ENCODE results near the gene ITGB2.

ITGB2 gene

DNA sequence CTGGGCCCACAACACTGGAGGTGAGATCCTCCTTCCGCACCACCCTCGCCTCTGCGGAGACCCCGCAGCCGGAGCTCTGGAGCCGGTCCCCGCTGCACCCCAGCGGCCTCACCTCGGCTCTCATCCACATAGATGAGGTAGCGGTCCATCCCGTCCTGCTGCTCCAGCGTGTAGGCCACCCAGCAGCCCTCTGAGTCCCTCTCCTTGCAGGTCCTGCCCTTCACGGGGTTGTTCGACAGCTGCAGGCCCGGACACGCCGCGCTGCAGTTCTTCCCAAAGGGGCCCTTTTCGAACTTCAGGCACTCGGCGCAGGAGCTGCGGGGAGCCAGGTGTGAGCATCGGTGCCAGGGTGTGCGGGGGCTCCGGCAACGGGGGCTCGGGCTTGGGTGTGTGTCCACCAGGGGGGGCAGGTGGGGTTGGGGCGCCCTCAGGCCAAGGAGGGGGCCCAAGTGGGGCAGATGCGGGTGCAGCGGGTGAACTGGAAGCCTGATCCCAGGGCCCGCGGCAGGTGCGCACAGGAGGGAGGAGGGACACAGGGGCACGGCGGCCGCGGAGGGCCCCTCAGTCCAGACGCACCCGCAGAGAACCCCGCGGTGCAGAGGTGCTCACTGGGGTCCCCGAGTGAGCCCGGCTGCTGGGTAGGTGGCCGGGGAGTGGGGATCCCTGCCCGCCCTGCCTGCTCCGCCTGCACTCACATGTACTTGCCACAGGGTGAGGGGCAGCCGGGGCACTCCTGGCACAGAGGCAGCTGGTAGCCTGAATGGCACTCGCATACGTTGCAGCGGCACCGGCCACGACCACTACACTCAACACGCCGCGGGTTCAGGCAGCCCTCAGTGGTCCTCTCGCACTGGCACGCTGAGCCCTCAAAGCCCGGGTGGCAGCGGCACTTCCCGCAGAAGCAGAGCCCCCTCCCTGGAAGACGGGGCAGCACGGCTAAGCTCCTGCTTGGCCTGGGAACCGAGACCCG, 31.8 kb downstream of the ITGB2 start:
- TF ChIP-seq, protein P1, sequence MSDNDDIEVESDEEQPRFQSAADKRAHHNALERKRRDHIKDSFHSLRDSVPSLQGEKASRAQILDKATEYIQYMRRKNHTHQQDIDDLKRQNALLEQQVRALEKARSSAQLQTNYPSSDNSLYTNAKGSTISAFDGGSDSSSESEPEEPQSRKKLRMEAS (IDR thresholded peaks at IDR 0.05): no peak
- TF ChIP-seq, protein P2, sequence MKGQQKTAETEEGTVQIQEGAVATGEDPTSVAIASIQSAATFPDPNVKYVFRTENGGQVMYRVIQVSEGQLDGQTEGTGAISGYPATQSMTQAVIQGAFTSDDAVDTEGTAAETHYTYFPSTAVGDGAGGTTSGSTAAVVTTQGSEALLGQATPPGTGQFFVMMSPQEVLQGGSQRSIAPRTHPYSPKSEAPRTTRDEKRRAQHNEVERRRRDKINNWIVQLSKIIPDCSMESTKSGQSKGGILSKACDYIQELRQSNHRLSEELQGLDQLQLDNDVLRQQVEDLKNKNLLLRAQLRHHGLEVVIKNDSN (IDR thresholded peaks at IDR 0.05): no peak
- TF ChIP-seq EP300 (IDR thresholded peaks at IDR 0.05; ENCODE audit: borderline replicate concordance): no peak
- no peak for TF ChIP-seq RAD21 (IDR thresholded peaks at IDR 0.05; ENCODE audit: low read depth)
- no peak for TF ChIP-seq YY1 (IDR thresholded peaks at IDR 0.05; ENCODE audit: low read depth)
- no peak for TF ChIP-seq NFIC (IDR thresholded peaks at IDR 0.05)

DNA sequence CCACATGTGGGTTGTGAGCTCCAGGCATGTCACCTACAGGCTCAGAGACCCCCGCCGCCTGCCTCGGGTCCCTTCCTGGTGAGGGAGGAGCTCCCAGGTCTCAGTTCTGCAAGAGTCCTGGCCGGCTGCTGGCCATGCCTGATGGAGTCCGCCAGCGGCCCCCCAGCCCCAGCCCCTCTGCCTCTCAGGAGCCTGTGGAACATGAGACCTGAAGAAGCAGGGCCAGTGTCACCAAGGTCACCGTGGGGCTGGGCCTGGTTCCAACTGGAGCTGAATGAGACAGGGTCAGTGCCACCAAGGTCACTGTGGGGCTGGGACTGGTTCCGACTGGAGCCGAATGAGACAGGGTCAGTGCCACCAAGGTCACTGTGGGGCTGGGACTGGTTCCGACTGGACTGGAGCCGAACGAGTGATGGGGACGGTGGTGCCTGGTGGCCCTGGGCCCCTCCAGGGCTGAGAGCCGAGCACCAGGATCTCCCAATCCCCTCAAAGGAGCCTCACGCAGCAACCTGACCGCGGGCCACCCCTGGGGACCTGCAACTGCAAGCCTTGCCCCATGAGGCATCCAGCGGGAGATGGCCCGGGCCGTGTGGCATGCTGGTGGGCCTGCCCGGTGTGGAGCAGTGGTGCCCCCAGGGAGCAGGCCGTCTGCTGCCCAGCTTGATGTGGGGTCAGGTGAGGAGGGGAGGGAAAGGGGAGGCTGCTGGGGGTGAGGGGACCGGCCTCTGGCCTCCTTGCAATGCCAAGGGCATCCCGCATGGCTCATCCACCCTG, 32.7 kb downstream of the ITGB2 start:
- TF ChIP-seq CEBPB (IDR thresholded peaks at IDR 0.05): no peak
- no peak for TF ChIP-seq NFIC (IDR thresholded peaks at IDR 0.05)
- TF ChIP-seq TEAD4 (IDR thresholded peaks at IDR 0.05): no peak
- no peak for TF ChIP-seq ZBTB7A (IDR thresholded peaks at IDR 0.05; ENCODE audit: low read depth)
- TF ChIP-seq YY1 (IDR thresholded peaks at IDR 0.05; ENCODE audit: low read depth): no peak
- TF ChIP-seq, protein P3, sequence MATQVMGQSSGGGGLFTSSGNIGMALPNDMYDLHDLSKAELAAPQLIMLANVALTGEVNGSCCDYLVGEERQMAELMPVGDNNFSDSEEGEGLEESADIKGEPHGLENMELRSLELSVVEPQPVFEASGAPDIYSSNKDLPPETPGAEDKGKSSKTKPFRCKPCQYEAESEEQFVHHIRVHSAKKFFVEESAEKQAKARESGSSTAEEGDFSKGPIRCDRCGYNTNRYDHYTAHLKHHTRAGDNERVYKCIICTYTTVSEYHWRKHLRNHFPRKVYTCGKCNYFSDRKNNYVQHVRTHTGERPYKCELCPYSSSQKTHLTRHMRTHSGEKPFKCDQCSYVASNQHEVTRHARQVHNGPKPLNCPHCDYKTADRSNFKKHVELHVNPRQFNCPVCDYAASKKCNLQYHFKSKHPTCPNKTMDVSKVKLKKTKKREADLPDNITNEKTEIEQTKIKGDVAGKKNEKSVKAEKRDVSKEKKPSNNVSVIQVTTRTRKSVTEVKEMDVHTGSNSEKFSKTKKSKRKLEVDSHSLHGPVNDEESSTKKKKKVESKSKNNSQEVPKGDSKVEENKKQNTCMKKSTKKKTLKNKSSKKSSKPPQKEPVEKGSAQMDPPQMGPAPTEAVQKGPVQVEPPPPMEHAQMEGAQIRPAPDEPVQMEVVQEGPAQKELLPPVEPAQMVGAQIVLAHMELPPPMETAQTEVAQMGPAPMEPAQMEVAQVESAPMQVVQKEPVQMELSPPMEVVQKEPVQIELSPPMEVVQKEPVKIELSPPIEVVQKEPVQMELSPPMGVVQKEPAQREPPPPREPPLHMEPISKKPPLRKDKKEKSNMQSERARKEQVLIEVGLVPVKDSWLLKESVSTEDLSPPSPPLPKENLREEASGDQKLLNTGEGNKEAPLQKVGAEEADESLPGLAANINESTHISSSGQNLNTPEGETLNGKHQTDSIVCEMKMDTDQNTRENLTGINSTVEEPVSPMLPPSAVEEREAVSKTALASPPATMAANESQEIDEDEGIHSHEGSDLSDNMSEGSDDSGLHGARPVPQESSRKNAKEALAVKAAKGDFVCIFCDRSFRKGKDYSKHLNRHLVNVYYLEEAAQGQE (IDR thresholded peaks at IDR 0.05; ENCODE audit: low read depth): no peak
- TF ChIP-seq, protein P2 (IDR thresholded peaks at IDR 0.05): no peak
- no peak for TF ChIP-seq RAD21 (IDR thresholded peaks at IDR 0.05; ENCODE audit: low read depth)
- no peak for TF ChIP-seq FOXM1 (IDR thresholded peaks at IDR 0.05; ENCODE audit: borderline replicate concordance, low read depth)
- TF ChIP-seq, protein P1 (IDR thresholded peaks at IDR 0.05): no peak
- no peak for TF ChIP-seq CREB1 (IDR thresholded peaks at IDR 0.05; ENCODE audit: low read depth)
- no peak for TF ChIP-seq EGR1 (IDR thresholded peaks at IDR 0.05)
- no peak for TF ChIP-seq TAF1 (IDR thresholded peaks at IDR 0.05; ENCODE audit: low read depth)
- no peak for TF ChIP-seq EP300 (IDR thresholded peaks at IDR 0.05; ENCODE audit: borderline replicate concordance)
- TF ChIP-seq TCF12 (IDR thresholded peaks at IDR 0.05; ENCODE audit: low read depth): no peak

DNA sequence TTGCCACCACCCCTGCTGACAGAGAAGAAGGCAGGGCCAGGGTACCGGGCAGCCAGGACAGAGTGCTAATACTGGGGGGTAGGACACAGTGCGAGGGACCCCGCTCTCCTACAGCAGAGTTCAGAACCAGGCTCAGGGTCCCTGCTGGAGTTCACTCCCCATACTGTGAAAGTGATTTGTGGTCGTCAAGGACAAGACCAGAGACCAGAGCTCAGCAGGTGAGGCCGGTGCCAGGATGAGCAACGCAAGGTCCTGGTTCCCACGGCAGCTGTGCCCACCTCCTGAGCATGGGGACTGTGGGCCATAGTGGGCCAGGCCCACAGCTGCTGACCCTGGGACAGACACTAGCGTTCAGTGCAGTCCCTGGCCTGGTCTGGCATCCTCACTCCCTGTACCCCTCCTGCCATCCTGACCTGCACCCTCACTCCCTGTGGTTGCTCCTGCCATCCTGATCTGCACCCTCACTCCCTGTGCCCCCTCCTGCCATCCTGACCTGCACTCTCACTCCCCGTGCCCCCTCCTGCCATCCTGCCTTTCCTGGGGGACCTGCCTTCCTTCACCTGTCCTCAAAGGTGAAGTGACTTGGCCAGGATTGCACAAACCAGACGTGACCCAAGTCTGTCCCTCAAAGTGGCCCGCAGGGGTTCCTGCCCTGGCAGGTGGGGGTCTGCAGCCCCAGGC, 33.4 kb downstream of the ITGB2 start:
- TF ChIP-seq, protein P1 (IDR thresholded peaks at IDR 0.05): no peak
- TF ChIP-seq, protein P2 (IDR thresholded peaks at IDR 0.05): no peak
- TF ChIP-seq EGR1 (IDR thresholded peaks at IDR 0.05) (no peak), EP300 (IDR thresholded peaks at IDR 0.05; ENCODE audit: borderline replicate concordance) (no peak), NFIC (IDR thresholded peaks at IDR 0.05) (no peak), TAF1 (IDR thresholded peaks at IDR 0.05; ENCODE audit: low read depth) (no peak), TEAD4 (IDR thresholded peaks at IDR 0.05) (no peak), FOXM1 (IDR thresholded peaks at IDR 0.05; ENCODE audit: borderline replicate concordance, low read depth) (no peak)
- TF ChIP-seq, protein P3 (IDR thresholded peaks at IDR 0.05; ENCODE audit: low read depth): no peak

All from Ishikawa (cell line).